Breast epithelium (tissue), 3 donors: ENCODE measurements around the gene HOMEZ.
"Not testable (repeated sequence)": the region's sequence is repeated elsewhere in the genome, so short reads cannot be mapped to it uniquely, and the experiment has no call there.

Experiments used
- POLR2A ChIP-seq: fragments of 450-650 bp; IDR thresholded peaks from one replicate; pipeline ENCODE4 v1.6.1; 2016; ENCODE audit warnings: antibody characterized with exemption, mild to moderate bottlenecking, moderate library complexity
- POLR2AphosphoS5 ChIP-seq, 3 donors: sonication (generic); formaldehyde crosslinking; IDR thresholded peaks; one replicate each; pipeline ENCODE4 v1.6.1; 2017; ENCODE audit warnings: antibody characterized with exemption in 3 of 3
- TF ChIP-seq, protein P1 (sequence below), 3 donors: fragments of 450-650 bp; IDR thresholded peaks; one replicate each; pipeline ENCODE4 v1.5.1; 2016 to 2017; ENCODE audit warnings: antibody characterized with exemption in 3 of 3, mild to moderate bottlenecking in 3 of 3, moderate library complexity in 3 of 3

DNA sequence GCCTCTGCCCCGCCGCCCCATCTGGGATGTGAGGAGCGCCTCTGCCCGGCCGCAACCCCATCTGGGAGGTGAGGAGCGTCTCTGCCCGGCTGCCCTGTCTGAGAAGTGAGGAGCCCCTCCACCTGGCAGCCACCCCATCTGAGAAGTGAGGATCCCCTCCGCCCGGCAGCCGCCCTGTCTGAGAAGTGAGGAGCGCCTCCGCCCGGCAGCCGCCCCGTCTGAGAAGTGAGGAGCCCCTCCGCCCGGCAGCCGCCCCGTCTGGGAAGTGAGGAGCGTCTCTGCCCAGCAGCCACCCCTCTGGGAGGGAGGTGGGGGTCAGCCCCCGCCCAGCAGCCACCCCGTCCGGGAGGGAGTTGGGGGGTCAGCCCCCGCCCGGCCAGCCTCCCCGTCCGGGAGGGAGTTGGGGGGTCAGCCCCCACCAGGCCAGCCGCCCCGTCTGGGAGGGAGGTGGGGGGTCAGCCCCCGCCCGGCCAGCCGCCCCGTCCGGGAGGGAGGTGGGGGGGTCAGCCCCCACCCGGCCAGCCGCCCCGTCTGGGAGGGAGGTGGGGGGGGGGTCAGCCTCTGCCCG, 53.6 kb downstream of the HOMEZ start:
- TF ChIP-seq, protein P1, sequence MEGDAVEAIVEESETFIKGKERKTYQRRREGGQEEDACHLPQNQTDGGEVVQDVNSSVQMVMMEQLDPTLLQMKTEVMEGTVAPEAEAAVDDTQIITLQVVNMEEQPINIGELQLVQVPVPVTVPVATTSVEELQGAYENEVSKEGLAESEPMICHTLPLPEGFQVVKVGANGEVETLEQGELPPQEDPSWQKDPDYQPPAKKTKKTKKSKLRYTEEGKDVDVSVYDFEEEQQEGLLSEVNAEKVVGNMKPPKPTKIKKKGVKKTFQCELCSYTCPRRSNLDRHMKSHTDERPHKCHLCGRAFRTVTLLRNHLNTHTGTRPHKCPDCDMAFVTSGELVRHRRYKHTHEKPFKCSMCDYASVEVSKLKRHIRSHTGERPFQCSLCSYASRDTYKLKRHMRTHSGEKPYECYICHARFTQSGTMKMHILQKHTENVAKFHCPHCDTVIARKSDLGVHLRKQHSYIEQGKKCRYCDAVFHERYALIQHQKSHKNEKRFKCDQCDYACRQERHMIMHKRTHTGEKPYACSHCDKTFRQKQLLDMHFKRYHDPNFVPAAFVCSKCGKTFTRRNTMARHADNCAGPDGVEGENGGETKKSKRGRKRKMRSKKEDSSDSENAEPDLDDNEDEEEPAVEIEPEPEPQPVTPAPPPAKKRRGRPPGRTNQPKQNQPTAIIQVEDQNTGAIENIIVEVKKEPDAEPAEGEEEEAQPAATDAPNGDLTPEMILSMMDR (IDR thresholded peaks at IDR 0.05), result not testable (repeated sequence)
- TF ChIP-seq POLR2A; POLR2AphosphoS5 (IDR thresholded peaks at IDR 0.05): not testable (repeated sequence)
